Nucleus accumbens (tissue), 56 donors: ENCODE measurements around the gene RBKS.

ENCODE experiments used
- DNase-seq, 56 donors: peaks; one replicate each; lab custom pipeline; 2025; lab: John Stamatoyannopoulos, UW

The RBKS gene

DNA sequence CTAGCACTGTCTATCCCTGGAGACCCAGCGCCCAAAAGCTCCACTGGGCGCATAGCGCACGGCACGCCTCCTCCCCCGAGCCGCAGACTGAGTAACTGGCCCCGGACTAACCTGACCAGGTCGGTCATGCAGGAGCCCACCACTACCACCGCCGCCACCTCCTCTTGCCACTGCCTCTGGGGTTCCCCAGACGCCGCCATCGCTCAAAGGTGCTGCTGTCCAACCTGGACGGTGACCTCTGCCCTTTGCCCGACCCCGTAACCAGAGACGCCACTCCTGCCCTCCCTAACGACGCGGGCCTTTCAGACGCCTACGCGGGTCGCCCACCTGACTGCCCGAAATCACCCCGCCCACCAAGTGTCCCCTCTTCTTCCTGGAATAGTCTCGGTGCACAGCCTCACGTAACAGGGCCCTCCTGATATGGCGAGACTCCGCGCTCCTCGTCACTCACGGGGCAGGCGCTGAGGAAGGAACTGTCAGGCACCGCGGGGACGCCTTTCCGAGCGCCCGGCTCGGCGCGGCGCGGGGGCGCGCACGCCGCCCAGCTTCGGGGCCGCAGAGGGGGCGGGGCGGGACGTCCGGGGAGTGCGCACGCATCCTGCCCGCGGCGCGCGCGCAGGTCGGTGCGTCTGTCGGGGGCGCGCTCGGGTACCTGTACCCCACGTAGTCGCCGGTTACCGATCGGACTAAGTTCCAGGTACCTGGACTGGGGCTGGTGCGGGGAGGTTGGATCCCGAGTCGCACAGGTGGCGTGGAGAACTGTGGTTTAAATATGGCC is at the start of gene RBKS, which contains the start of gene BABAM2:
RBKS (minus strand) TSS at position 242 of the 778 bp plus-strand sequence; CDS start at position 200, 42 bp downstream.
BABAM2 (plus strand) TSS at position 584 of the 778 bp plus-strand sequence. CDS start 3,828 bp downstream, outside the sequence.
- DNase-seq: peak in 55 of 56 donors; percentile 29 to 90 (median 74)

DNA sequence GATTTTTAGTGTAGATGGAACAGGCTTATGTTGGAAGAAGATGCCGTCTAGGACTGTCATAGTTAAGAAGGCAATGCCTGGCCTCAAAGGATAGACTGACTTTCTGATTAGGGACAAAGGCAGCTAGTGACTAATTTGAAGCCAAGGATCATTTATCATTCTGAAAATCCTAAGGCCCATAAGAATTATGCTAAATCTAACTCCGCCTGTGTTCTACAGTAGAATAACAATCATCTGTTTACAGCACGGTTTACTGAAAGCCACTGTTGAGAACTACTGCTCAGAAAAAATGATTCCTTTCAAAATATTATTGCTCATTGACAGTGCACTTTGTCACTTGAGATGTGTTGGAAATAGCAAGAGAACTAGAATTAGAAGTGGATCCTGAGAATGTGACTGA is 44.8 kb upstream of the RBKS start:
- DNase-seq: no peak

DNA sequence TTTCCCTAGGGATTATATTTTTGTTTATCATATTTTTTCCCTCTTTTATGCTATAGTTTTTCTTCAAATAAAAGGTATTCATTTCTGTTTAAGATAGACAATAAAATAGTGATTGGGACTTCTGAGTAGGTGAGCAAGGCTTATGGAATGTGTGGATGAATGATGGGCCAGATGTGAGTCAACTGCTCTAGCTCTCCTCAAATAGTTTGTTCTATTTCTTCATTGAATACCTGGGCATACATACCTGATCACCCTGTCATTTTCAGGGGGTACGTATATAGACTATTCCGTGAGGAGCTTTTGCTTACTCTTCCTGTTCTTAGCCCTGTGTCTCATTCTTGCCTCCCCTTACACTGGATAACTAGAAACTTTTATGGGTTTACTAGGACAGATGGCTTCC is 42.2 kb upstream of the RBKS start:
- no peak for DNase-seq

DNA sequence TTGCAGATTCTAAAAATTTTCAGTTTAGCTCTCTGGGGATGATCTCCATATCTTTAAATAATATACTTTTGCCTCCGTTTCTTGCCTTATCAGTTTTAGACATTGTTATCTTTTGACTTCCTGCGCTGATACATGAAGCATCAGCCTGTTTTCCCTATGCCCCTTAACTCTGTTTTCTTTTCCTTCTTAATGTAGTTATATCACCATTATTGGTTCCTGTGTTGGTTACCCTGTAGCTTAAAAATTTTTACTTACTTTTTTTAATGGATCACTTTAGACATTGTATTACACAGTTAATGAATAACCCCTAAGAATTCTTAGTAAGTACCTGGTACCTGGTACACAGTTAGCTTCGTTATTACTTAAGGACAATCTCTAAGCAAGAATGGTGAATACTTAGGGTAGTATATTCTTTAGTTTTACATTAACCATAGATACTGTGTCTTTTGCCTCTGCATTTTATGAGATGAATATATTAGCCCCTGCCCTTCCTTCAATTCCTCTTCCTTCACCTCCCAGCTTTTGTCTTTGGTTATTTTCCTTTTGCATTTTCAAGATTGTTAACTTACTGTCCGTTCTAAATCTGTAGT is 41.3 kb upstream of the RBKS start:
- DNase-seq: no peak

DNA sequence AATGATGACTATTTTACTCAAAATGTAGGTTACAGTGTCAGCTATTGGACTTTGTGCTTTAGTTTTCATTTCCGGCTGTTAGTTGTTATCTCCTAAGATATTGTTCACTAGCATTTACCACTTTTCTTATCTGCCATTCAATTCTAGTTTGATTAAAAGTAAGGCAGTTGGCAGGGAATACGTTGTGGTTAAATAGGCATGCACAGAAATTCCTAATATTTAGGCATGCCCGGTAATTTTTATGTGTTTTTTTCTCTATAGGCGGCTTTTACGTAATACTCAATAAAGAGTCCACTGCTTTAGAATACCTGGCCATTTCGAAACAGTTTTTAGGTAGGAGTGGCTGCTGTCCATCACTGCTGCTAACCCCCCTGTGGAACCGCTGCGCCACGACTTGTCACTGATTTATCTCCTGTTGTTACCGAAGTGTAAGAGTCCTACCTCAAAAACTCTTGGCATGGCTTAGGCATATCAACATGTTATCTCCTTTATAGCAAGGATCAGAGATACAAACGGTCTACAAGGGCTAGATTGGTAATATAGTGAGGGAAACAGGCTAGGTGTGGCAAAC is 39.8 kb upstream of the RBKS start:
- no peak for DNase-seq

DNA sequence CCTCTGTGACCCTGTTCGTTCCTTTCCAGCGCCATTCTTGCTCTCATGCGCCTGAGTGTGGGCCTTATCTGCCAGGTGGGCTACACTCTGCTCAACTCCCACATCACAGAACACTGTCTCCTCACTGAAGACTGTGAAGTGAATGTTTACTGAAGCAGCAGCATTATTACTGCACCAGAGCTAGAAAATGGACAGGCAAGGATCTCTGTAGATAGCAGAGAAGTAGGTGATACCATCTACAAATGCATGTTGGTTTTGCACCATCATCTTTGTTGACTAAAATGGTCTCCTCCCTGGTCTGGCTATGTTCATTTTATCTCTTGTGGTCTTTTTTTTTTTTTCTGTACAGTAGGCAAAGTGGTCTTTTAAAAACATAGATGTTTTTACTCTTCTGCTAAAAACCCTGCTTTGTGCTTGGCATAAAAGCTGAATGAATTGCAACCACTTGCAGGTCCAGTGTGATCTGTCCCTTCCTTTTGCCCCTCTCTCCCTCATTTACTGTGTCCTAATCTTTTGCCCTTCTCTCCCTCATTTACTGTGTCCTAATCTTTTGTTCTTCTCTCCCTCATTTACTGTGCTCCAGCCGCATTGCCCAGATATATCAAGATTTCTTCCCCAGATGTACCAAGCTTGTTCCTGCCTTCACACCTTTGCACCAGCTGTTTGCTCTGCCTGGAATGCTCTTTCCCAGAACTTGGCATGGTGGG is 35.7 kb upstream of the RBKS start:
- DNase-seq: no peak

DNA sequence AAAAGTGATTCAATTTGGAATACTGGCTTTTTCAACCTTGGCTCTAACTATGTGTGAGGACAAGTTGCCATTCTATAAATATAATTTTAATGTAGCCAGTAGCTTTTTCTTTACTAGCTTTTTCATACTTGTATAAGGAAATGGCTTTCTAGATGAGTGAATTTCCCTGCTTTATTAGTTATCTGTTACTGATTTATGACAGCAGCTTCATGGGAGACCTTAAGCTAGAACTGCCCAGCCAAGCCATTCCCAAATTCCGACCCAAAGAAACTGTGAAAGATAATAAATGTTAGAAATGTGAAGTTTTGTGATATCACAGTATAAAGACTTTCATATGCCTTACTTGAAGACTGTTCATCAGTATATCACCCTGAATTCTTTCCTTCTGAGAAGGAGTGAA is 32.7 kb upstream of the RBKS start:
- DNase-seq: no peak

DNA sequence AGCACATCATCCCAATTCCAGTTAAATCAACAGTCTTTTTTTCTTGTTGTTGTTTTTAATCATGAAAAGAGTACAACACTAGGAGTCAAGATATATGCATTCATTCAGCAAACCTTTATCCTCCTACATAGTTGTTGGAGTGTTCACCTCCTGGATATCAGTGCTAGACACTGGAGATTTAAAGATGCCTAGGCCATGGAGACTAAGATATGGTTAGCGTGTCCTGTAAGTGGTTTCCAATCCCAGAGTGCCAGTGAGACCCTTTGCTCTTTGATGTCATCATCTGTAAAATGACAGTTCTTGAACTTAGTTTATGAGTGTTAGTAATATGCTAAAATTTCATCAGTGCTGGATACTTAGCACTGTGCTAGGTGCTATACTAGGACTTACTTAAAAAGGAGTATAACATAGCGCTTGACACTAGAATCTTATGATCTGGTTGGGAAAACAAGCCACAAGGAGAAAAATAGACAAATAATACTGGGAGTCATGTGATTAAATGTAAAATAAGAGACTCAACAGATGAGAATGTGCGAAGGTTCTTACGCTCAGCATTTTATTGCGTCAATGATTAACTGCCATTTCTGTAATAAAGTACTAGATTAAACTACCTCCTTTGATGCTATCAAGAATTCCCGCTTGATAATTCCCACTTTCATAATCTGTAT is 31.8 kb upstream of the RBKS start:
- no peak for DNase-seq

DNA sequence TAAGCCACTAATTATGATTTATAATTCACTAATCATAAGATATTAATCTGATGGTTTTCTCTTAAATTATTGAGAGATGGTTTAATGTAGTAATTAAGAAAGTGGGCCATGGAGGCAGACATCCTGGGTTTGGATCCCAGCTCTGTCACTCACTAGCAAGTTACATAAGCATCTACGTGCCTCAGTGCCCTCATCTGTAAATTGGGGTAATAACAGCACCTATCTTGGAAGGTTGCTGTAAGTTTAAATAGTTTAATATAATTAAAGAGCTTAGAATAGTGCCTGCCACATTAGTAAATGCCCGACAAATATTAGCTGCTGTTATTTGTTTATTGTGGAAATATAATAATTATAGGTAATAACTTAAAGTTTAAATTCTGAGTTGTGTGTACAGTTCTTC is 31.2 kb upstream of the RBKS start:
- DNase-seq: no peak

DNA sequence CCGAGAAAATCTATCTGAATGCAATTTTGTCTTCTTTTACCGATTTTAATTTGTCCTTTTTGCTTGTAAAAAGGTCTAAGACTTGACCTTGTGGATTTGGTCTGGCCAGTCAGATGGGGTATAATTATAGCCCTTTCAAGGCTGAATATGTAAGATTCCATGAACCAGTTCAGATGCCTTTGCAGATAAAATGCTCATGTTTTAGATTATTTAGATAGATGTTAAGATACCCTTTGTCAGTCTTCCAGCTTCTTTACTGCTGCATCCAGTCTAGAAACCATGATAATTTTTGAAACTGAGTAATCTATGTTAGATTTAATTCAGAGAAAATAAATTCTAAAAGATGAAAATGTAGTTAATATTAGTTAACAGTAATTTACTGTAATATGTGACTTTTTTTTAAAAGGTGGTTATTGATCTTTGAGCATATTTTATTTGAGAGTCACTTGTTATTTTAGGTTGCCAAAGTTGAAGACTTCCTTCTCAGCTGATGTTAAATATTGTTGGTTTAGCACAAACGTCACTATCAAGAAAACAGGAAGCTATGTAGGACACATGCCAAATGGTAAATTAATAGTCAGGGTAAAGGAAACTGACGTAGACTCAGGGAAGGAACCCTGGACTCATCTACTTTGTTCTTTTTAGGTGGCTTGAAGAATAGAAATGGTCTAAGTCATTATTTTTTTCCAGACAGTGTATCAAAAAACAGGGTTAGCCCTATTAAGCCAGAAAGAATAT is 30.1 kb upstream of the RBKS start:
- no peak for DNase-seq

DNA sequence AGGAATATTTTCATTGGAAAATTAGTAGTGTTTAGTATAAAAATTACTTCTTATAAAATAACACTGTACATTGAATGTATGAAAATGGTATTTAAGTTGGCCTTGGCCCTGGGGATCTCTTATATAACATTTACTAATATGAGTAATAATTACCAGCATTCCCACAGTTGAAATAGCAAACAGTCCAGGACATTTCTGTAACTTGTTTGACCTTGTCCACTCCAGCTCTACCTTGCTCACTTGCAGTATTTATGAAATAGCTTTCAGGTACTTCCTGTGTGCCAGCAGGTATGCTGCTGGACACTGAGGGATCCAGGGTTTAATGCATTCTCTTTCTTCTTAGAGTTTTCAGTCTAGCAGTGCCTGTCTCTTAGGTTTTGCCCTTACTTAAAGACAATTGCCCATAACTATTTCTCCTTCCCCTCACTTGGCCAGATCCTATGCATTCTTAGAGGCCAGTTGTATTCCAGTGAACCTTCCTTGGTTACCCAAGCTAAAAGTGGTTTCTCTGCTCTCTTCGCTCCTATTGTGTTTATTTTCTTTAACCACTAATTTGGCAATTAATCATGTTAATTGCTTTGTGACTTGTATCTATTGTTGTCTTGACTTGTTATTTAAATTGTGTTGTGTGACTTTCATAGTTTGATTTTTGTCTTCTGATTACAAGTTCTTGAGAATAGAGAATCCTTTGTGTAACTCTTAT is 26.3 kb upstream of the RBKS start:
- no peak for DNase-seq

DNA sequence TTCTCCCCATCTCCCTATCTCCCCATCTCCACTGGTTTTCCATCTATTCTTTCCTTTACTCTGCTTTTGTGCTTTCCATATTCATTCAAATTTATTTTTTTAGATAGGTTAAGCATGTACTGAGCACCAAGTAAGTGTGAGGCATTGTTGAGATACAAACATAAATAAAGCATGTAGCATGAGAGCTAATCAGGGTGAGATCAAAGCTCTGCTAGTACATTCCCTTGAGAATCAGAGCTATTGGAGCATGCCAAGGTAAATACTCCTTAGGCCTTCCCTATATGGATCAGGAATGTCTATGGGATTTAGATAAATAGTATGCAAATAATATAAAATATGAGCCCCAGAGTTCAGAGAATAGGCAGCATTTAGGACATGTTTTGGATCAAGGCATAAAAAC is 25.7 kb upstream of the RBKS start:
- no peak for DNase-seq

DNA sequence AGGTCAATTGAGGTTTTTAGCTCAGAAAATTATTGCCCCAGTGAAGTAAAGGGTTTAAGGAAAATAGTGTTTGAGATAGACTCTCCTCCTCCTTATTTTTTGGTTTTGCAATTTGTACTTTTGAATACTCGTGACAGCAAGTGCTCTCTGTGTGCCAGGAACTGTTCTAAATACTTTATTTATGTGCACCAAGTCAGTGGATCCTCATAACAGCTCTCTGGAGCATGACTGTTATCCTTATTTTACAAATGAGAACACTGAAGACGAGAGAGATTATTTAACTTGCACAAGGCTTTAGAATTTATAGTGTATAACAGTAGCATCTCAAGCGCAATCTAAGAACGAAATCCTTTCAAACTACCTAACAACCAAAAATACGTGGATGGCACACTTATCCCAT is 25.0 kb upstream of the RBKS start:
- DNase-seq: no peak

DNA sequence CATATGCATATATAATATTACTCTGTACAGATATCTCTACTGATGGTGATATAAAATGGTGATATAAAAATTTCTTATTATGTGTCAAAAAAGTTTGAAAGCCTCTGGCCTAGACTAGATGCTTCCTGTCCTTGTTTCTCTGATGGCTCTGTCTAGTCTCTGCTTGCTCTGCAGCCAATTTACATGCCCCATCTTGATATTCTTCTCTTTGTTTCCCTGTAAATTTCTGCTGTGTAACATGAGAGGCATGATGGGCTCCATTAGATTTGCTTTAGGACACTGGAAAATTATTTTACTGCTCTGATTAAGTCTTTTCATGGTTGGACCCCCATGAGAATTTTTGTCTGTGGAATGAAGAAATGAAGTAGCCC is 24.6 kb upstream of the RBKS start:
- DNase-seq: no peak

DNA sequence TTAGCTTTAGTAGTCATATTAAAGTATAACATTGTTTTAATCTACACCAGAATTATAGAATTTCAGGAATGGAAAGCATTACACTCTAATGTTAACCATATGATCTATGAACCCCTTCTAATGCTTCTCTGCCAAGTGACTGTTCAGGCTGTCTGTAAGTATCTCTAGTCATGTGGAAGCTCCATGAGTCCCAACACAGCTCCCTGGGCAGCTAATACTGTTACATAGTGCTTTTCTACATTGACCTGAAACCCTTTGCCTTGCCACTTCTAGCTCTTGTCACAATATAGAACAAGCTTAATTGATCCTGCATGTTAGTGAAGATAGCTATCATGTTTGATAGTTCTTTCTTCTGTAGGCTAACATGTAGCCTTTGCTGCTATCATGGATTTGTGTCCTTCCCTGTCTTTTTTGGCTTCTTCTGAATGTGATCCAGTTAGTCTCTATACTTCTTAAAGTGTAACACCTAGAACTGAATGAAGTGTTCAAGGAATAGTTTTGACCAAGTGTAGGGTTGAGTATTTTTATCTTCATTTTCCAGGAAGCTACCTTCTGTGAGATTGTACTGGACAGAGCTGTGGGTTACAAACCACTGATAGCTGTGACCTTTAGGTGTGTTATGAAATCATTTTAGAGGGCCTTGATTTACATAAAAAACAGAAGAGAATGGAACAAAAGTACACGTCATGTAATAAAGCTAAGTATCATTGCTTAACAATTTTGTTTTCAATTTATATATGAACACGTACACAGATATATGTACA is 24.0 kb upstream of the RBKS start:
- no peak for DNase-seq

DNA sequence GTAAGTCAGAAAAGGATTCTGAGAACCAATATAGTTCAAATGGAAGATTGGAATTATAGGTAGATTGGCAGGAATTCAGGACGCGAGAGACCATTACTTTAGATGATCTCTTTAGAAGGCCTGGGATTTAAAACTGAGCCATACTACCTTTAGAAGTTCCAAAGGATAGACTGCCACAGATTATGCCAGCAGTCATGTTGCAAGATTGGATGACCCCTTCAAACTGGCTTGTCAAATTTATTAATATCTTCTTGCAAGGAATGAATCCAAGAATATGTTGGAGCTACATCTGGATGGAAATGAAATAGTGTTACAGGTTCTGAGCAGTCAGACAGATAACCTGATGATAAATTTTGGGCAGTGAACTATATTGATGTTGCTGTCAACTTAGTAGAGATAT is 22.3 kb upstream of the RBKS start:
- no peak for DNase-seq

DNA sequence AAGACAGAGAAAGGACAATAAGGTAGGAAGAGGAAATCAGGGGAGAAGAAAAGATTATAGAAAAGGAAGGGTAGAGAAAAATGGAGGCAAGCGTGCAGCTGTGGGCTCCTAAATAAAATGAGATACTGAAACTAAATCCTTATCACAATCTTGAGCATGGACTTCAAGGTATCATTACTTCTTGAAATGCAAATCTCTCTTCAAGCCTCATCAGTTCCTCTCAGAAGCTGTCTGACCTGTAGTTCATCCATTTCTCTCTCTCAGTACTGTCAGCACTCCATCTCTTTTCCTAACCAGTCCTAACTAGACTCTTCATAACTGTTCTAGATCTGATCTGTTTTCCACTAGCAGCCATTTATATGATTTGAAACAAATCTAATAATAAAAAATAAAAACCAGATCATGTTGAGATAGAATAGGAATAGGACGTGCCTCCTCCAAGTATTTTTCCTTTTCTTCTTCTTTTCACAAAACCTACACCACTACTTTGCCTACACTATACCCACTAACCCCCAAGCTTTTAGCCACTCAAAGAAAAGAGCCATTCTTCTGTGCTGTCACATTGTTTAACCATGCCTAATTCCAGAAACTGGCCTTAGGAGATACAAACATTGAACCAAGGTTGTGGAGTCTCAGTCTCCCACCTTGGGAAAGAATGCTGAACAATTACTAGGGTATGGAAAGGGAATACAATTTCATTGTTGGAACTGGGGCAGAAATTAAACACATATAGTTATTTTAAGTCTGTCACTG is 21.4 kb upstream of the RBKS start:
- no peak for DNase-seq

DNA sequence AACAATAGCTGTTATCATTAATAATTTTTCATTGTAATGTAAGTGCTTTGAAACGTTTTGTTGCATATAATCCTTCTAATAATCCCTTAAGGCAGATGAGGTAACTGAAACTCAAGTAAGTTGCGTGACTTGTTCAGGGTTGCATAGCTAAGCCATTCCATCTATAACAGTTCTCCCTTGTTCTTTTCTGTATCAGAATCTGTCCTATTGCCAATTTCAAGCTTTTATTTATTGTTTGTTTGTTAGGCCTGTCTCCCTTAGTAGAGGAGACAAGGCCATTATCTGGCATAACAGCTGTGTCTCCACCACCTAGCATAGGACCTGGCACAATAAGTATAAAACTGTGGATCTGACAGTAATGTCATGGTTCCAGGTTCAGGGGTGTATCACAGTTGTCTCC is 19.7 kb upstream of the RBKS start:
- no peak for DNase-seq
